Measurements from ENCODE around the gene ENG.
A peak's percentile ranks its signal among the peaks of the same experiment; 100 is the strongest.
"Not testable (repeated sequence)": the region's sequence is repeated elsewhere in the genome, so short reads cannot be mapped to it uniquely, and the experiment has no call there.

The ENG gene

DNA sequence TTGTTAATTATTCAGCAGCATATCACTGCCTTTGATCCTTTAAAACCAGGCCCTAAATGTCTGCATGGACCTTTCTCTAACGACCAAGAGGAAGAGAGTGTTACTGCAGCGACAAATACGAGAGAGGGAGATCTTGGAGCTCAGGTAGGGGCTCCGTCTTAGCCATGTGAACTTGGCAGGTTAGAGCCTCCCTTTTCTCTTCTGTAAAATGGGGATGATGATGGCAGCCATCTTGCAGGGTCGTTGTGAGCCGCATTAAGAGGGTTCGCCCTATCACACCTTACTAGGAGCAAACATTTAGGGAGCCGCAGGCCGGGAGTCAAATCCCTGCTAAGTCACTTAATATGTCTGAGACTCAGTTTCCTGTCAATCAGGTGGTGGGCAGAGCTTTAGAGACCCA, 1.6 kb downstream of the ENG start:
- H3K27ac Mint-ChIP-seq: no peak overlapping the region
- peaks cover 28% of the 10 kb centered on the region for H3K9me3 Mint-ChIP-seq
- peak overlapping the region; percentile 88 for H3K4me3 Mint-ChIP-seq
- H3K36me3 Mint-ChIP-seq: peaks cover 37% of the 10 kb centered on the region
- CTCF ChIA-PET: interaction anchor here (1.6 kb wide), 1 partner anchor 49 kb away, joined by 3 read pairs; no protein-coding TSS in a partner anchor
- DNase-seq: no peak
- no peaks in the 10 kb centered on the region for H3K27me3 Mint-ChIP-seq
- peaks cover 41% of the 10 kb centered on the region for H3K4me1 Mint-ChIP-seq

DNA sequence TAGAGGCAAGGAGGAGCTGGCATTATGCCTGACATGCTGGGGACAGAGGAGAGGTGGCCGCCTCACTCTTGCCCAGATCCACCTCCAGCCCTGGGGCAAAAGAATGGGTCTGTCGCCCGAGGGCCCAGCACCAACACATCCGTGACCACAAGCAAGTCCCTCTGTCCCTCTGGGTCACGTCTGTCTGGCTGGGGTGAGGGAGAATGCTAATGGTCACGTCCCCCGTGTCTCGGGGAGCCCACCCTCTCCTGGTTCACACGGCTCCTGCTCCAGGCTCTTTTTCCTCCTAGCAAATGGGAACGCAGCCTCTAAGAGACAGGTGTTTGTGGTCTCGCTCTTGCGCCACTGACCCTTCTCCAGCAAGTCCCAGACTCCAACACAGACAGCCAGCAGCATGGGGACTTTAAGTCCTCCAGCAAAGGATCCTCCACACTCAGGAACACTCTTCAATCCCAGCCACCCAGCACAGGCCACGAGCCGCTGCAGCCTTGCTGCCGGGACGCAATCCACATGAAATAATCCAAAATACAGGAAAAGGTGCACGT, 4.1 kb downstream of the ENG start:
- H3K27me3 Mint-ChIP-seq: no peaks in the 10 kb centered on the region
- CTCF ChIA-PET: no interaction called here

DNA sequence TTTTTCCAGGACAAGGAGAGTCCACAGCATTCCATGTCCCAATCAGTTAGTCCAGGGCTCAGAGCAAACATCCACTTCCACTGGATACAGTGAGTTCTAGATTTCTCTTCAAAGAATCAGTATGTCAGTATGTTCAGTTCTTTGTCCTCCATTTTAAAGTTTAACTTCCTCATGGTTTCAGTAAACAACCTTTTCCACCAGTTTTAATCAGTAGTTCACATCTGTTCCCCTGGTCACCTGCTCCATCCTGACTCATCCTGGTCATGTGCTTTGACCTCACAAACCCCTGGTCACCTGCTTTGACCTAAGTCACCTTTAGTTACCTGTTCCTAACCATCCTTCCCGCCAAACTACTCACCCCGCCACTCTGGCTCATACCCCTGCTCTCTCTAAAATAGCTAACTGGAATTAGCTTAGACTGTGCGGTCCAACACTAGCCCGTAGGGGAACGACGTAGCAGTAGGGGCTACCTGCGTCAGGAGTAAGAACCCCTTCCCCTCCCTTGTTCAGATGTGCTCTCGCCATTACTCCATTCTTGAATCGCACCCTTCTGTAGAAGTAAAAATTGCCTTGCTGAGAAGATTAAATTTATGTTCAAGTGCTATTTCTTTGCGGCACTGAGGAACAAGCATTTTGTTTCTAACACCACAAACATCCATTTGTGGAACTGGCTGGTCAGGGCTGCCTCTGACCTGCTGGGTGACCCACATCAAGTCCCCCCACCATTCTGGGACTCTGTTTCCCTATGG, 5.5 kb downstream of the ENG start:
- Mint-ChIP-seq H3K4me1 (peaks cover 25% of the 10 kb centered on the region), H3K27me3 (no peaks in the 10 kb centered on the region), H3K36me3 (peaks cover 39% of the 10 kb centered on the region), H3K9me3 (peaks cover 29% of the 10 kb centered on the region), H3K27ac (no peak overlapping the region), H3K4me3 (no peak overlapping the region)
- CTCF ChIA-PET: no interaction called here
- DNase-seq: no peak

More for the DNA sequence above, 4.1 kb downstream of the ENG start:
- no peak overlapping the region for H3K4me3 Mint-ChIP-seq
- peaks cover 35% of the 10 kb centered on the region for H3K4me1 Mint-ChIP-seq
- no peak overlapping the region for H3K27ac Mint-ChIP-seq
- no peak for DNase-seq
- H3K9me3 Mint-ChIP-seq: peaks cover 29% of the 10 kb centered on the region
- H3K36me3 Mint-ChIP-seq: peaks cover 40% of the 10 kb centered on the region

- Mint-ChIP-seq H3K27ac (no peak overlapping the region), H3K9me3 (peaks cover 29% of the 10 kb centered on the region), H3K4me3 (no peak overlapping the region), H3K4me1 (peaks cover 19% of the 10 kb centered on the region), H3K27me3 (no peaks in the 10 kb centered on the region), H3K36me3 (peaks cover 36% of the 10 kb centered on the region)
- CTCF ChIA-PET: no interaction called here
- DNase-seq: no peak
Measured at GRCh38 chr9:127847833-127848755, 6.4 kb downstream of the ENG start.

GRCh38 chr9:127847178-127847510, 7.3 kb downstream of the ENG start:
- Mint-ChIP-seq H3K27me3 (no peaks in the 10 kb centered on the region), H3K36me3 (peaks cover 34% of the 10 kb centered on the region), H3K4me1 (peaks cover 9% of the 10 kb centered on the region), H3K4me3 (no peak overlapping the region), H3K9me3 (peaks cover 28% of the 10 kb centered on the region), H3K27ac (no peak overlapping the region)
- CTCF ChIA-PET: interaction anchor here (0.8 kb wide), 1 partner anchor 22 kb away, joined by 3 read pairs; no protein-coding TSS in a partner anchor
- DNase-seq: no peak

DNA sequence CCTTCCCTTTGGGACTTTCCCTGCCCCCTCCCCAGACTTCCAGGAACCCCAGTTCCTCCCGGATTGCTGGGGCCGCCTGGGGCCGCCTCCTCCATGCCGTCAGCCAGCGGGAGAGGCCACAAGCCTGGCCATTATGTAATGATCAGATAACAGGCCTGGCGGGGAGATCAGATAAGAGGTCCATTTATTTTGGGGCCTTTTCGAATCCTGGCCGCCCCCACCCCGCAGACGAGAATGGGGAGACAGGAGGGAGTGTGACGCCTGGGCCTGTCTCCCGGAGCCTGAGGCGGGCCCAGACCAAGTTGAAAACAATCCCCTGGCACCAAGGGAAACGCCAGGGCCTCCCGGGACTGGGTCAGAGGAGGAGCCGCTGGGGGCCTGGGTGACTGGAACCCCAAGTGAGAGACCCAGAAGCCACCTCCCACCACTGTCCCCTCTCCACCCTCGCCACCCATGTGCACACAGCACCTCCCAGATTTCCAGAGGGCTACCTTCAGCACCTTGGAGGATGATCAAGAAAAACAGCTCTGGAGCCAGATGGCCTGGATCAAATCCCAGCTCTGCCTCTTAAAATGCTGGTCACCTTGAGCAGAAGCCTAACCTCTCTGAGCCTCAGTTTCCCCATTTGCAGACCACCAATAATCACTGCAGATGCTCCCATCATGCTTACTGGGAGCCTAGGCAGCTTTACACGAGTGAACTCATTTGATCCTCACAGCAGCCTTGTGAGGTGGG, 7.8 kb downstream of the ENG start:
- Mint-ChIP-seq H3K4me3 (no peak overlapping the region), H3K9me3 (peaks cover 28% of the 10 kb centered on the region), H3K4me1 (peaks cover 4% of the 10 kb centered on the region), H3K27me3 (no peaks in the 10 kb centered on the region), H3K36me3 (peaks cover 32% of the 10 kb centered on the region), H3K27ac (no peak overlapping the region)
- no peak for DNase-seq
- CTCF ChIA-PET: interaction anchor here (0.8 kb wide), 1 partner anchor 23 kb away, joined by 3 read pairs; no protein-coding TSS in a partner anchor

DNA sequence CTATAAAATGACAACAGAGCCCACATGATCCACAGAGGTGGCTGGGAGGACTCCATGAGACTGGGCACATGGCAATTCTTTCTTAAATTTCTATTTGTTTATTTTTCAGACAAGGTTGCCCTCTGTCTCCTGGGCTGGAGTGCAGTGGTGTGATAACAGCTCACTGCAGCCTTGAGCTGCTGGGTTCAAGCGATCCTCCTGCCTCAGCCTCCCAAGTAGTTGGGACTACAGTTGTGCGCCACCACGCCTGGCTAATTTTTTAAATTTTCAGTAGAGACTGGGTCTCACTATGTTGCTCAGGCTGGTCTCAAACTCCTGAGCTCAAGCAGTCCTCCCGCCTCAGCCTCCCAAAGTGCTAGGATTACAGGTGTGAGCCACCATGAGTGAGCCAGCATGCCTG, 8.8 kb downstream of the ENG start:
- peaks cover 28% of the 10 kb centered on the region for H3K36me3 Mint-ChIP-seq
- H3K27me3 Mint-ChIP-seq, H3K4me1 Mint-ChIP-seq, H3K4me3 Mint-ChIP-seq, DNase-seq, H3K27ac Mint-ChIP-seq, CTCF ChIA-PET: not testable (repeated sequence)
- peaks cover 26% of the 10 kb centered on the region for H3K9me3 Mint-ChIP-seq

DNA sequence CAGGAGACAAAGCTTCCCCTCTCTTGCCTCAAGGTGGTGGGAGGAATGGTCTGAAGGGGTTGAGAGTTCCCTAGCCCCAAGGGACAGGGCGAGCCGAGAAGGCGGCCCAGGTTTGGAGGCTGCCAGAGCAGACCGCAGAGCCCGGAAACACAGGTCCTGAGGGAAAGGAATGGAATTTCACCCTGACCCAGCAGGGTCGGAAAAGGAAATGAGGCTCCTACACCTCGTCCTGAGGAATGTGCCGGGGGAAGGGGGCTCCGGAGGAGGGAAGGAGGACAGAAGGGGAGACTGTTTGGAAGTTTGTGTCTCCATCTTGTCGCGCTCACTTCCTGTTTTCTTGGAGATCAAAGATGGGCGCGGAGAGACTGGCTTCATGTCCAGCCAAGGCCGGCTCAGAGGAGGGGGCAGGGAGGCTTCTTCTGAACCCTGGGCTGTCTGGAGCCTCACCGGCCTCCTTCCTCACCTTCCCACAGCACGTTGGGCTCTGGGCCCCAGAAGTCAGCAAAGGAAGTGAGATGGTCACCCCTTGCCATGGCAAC, 9.6 kb downstream of the ENG start:
- DNase-seq: no peak

GRCh38 chr9:127841087-127841835, 13.2 kb downstream of the ENG start:
- no peaks in the 10 kb centered on the region for H3K27me3 Mint-ChIP-seq
- CTCF ChIA-PET: interaction anchor here (2.0 kb wide), 1 partner anchor 29 kb away, joined by 5 read pairs; no protein-coding TSS in a partner anchor
- H3K27ac Mint-ChIP-seq: no peak overlapping the region
- no peak overlapping the region for H3K4me3 Mint-ChIP-seq
- no peak for DNase-seq
- H3K4me1 Mint-ChIP-seq: no peaks in the 10 kb centered on the region
- H3K9me3 Mint-ChIP-seq: no peaks in the 10 kb centered on the region
- peaks cover 1% of the 10 kb centered on the region for H3K36me3 Mint-ChIP-seq

More for the DNA sequence above, 9.6 kb downstream of the ENG start:
- H3K4me1 Mint-ChIP-seq: no peaks in the 10 kb centered on the region
- H3K27me3 Mint-ChIP-seq: no peaks in the 10 kb centered on the region
- H3K36me3 Mint-ChIP-seq: peaks cover 23% of the 10 kb centered on the region
- CTCF ChIA-PET: no interaction called here
- H3K27ac Mint-ChIP-seq: no peak overlapping the region
- H3K9me3 Mint-ChIP-seq: peaks cover 20% of the 10 kb centered on the region
- no peak overlapping the region for H3K4me3 Mint-ChIP-seq

GRCh38 chr9:127838375-127839078, 15.9 kb downstream of the ENG start:
- CTCF ChIA-PET: no interaction called here
- Mint-ChIP-seq H3K36me3 (peaks cover 1% of the 10 kb centered on the region), H3K27ac (no peak overlapping the region)

GRCh38 chr9:127837346-127837745, 17.1 kb downstream of the ENG start:
- no peaks in the 10 kb centered on the region for H3K27me3 Mint-ChIP-seq
- peaks cover 9% of the 10 kb centered on the region for H3K4me1 Mint-ChIP-seq
- no peaks in the 10 kb centered on the region for H3K9me3 Mint-ChIP-seq
- H3K4me3 Mint-ChIP-seq: no peak overlapping the region
- no peak for DNase-seq
- H3K36me3 Mint-ChIP-seq: peaks cover 1% of the 10 kb centered on the region
- H3K27ac Mint-ChIP-seq: no peak overlapping the region
- CTCF ChIA-PET: interaction anchor here (1.3 kb wide), 1 partner anchor 102 kb away, joined by 4 read pairs; the partner anchor contains the start of gene TOR2A

More at GRCh38 chr9:127838375-127839078, 15.9 kb downstream of the ENG start:
- Mint-ChIP-seq H3K4me1 (peaks cover 2% of the 10 kb centered on the region), H3K4me3 (no peak overlapping the region), H3K9me3 (no peaks in the 10 kb centered on the region), H3K27me3 (no peaks in the 10 kb centered on the region)
- DNase-seq: no peak

- DNase-seq, H3K36me3 Mint-ChIP-seq, H3K9me3 Mint-ChIP-seq, H3K27ac Mint-ChIP-seq, H3K27me3 Mint-ChIP-seq, H3K4me3 Mint-ChIP-seq: not testable (repeated sequence)
- H3K4me1 Mint-ChIP-seq: peaks cover 13% of the 10 kb centered on the region
- CTCF ChIA-PET: interaction anchor here (1.3 kb wide), 2 partner anchors 34 to 102 kb away, joined by 4 to 5 read pairs; partner anchors contain the start of gene TOR2A
Measured at GRCh38 chr9:127836561-127836960, 17.9 kb downstream of the ENG start.
